ENCODE data around the gene GRIK2.
A peak's percentile ranks its signal among the peaks of the same experiment; 100 is the strongest.

GRIK2 gene

DNA sequence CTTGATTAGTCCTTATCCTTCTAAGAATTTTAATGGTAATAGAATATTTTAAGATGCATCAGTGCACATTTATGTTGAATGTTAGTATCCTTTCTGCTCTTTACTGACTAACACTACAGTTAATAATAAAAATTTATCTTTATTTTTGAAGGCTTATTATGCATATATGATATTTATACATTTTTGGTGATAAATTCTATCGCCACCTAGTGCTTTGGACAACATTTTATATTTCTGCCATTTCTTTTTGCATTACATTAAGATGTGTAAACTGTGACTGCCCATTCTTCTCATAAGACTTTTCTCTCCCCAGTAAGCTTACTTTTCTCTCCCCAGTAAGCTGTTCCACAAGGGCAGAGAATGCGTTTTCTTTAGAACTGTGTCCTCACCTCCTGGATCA, 252.3 kb downstream of the GRIK2 start:
- no peak for DNase-seq

DNA sequence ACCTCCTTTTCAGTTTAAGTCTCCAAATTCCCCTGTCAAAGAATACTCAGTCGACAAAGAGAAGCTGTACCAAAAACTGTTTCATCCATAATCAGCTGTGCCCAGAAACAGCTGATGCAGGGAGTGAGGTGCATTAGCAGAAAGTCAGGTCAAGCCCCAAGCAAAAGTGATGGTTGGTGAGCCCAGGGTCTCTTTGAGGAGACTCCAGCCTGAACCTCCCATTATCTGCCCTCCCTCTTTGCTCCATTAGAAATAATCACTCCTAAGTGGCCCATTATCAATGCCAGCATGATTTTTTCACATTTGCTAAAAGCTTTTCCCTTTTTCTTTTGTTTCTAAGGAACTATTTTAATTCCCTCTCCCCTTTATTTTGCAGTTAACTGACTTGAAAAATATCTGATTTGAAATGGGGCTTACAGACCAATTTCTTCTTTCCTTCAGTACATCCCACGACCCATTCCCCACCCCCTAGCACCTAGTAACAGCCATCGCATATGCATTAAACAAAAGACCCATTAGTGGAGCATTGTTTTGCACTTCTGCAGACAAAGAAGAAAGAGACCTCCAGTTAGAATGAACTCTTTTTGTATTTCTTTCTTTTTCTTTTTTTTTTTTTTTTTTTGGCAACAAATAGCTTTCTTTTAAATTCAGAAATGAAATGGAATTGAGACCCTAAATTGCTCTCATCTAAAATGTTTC, 257.0 kb downstream of the GRIK2 start:
- no peak for DNase-seq

DNA sequence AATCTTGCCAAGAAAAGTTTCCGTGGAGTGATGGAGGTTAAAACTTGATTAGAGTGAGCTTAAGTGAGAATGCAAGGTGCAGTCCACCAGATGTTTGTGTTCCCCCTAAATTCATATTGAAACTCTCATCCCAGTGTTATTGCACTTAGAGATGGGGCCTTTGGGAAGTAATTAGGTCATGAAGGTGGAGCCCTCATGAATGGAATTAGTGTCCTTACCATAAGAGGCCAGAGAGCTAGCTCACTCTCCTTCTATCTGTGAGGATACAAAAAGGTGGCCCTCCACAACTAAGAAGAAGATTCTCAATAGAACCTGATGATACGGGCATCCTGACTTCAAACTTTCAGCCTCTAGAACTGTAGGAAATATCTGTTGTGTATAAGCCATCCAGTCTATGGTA, 258.6 kb downstream of the GRIK2 start:
- DNase-seq: no peak

DNA sequence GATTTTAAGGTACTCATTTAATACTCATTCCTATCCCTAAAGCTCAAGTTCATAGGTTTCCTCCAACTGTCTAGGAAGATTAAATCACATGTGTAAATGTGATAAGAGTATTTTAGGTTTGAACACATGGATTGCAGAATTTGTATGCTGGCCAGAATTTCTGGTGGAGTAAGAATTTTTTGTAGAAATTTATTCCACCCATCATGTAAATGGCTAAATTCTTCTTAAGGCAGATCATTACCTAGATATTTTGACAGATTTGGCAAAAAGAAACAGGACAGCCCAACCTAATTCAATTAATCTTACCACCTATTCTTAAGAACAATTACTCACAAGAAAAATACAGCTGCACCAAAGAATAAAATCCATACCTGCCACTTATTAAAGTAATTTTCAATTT, 261.6 kb downstream of the GRIK2 start:
- DNase-seq: no peak

DNA sequence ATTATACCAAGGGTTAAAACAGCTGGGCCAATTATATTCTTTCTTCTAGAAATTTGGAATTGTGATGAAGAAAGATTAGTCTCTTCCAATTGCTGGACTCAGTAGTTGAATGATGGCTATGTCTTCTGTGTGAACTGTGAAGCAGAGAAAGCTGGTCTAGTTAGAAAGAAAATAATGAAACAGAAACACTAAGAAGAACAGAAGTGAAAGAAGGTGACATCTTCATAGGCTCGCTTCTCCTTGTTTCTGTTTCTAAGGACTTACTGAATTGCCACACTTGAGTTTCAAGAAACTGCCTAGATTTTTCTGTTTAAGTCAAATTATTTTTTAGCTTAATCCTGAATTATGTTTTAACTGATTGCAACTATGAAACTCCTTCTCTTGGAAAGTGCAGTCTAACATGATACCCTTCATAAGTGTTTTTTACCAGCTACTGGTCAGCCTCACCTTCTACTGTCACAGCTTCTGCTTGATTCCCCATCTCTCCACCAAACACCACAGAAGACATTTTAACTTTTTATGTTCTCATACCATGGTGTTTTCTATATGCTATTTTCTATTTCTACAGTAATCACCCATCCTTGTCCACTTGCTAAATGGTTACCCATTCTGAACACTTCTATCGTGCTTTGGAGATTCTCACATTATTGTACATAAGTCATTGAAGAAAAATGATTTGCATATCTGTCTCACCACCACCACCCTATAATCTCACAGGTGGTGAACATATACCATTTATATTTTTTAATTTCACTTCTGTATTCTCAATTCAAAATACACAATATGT, 268.8 kb downstream of the GRIK2 start:
- no peak for DNase-seq

DNA sequence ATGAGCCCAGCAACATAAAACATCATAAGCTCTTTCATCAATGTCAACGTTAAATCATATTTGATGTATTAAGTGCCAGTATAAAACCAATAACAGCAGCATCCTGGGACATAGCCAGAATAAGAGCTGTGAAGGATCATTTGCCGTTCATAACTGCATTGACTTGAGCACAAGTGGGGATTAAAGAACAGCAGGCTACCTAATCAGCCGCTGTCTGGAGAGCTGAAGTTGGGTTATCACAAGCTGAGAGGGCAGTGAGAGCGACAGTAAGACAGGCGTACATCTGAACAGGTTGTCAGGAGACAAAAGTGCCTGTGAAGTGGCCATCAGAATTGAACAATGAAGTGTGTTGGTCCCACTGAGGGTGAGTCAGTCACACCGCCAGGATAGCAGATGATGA, 269.6 kb downstream of the GRIK2 start:
- no peak for DNase-seq

DNA sequence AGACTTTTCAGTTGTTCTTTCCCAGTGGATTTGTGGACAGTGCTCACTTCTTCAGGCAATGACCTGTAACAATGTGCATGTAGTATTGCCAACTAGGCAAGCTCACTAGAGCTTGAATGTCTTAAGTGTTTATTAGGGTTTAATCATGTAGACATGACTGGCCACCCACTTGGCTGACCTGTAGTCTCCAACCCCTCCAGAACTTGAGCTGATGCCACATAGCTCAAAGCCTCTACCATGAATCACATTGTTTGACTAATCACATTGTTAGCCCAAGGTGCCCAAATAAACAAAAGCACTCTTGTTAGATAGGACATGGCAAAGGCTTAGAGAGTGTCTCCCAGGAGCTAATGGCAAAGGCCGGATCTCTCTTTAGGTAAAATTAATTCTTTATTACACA, 272.7 kb downstream of the GRIK2 start:
- peak; percentile 18 to 25 for DNase-seq

DNA sequence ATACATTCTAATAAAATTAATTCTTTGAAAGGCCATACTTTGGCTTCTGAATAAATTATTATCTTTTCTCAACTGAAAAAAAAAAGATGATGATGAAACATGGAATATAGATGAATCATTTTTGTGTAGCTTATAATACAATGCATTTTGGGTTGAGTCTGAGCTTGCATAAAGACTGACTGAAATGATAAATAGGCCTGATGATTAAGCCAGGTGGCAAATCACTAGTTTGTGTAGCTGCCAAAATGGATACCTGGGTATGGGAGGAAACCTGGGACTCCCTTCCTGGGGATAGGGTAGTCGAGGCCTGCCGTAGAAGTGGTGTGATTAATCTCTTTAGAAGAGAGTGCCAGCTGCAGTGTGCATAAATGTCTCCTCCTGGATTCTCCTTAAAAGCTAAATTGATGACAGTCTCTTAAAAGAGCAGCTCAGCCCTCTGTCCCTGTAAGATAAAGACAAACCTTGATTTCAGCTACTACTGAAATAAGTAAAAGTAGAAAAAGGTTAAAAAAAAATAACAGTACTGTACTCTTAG, 275.1 kb downstream of the GRIK2 start:
- no peak for DNase-seq

DNA sequence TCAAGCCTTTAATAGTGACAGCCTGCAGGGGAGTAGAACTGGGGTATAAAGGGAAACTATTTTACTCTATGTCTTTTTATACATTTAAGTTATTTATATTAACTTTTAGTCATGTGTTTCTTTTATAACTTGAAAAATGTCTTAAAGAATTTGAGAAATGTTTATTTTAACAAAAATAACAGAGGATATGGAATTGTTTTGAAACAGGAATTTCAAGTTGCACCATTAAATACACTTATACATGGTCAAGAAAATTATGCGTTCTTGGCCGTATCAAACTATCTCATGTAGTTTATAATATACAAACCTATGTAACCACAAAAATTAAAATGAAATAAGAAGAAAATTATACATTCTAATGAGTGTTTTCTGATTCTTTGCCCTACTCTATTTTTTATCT, 282.7 kb downstream of the GRIK2 start:
- no peak for DNase-seq

DNA sequence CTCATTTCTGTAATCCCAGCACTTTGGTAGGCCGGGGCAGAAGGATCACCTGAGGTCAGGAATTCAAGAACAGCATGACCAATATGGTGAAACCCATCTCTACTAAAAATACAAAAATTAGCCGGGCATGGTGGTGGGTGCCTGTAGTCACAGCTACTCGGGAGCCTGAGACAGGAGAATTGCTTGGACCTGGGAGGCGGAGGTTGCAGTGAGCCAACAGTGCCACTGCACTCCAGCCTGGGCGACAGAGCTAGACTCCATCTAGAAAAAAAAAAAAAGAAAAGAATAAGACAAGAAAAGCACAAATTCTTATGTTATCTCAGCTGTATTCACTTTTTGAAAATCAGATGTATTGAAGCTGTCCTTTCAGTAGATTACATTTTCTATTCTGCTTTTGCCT, 289.4 kb downstream of the GRIK2 start:
- no peak for DNase-seq

DNA sequence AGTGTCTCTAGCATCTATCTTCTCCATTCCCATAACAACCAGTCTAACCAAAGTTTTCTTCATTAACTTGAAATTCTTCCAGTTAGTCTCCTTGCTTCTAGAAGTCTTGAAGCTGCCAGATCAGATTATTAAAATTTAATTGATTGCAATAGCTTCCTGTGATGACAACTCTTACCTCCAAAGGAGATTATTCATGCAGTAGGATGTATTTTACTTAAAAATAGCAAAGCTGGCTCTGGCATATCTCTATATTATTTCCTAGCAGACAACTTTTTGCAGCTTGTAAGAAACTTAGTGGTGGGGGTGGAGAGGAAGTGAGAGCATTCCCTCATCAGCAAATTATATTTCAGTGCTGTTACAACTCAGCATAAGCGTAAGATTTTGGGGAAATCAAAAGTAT, 290.4 kb downstream of the GRIK2 start:
- no peak for DNase-seq

DNA sequence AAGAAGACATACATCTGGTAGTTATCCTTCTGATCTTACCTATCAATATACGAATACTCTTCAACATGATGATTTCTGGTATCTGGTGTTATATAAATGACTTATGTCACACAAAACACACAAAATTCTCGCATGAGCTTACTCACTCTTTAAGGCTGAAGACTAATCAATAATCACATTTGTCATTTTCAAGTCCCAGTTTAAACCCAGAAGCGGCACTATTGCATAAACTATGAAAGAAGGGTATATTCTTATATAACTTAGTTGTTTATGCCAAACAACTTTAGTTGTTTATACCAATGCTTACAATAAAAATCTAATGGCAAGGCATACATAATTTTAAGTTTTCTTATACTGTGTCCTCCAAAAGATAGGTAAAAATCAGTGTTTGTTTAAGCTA, 293.1 kb downstream of the GRIK2 start:
- DNase-seq: no peak

DNA sequence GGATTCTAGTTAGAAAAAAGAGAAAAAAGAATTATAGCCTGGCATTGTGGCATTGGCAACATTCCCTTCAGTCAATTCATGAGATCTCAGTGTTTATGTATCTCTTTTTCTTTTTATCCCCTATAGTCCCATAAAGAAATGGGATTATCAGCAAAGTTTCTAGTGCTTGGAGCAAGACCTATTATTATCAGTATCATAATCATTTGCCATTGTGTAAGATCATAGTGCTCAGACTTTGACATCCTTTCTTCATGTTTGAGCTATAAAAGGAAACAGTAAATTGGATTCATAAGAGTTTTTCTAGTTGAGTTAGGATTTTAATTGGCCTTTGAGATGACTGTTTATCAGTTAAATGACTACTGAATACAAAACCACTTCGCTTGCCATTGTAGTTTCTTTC, 295.6 kb downstream of the GRIK2 start:
- no peak for DNase-seq

DNA sequence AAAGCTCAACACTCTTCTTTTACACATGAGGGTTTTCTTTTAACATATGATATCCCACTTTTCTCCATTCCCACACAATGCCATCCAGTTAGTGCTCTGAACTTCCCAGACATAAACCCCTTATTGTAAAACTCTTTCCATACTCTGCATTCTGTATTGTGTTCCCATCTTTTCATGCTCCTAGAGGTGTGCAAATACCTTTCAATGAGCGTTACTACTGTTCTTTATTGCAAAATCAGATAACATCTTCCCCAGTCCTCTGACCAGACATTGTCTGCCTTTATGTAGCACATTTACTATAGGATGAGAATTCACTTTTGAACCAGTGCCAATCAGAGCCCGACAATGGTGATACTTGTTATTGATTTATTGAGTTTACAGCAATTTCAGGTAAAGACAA, 296.2 kb downstream of the GRIK2 start:
- DNase-seq: no peak

DNA sequence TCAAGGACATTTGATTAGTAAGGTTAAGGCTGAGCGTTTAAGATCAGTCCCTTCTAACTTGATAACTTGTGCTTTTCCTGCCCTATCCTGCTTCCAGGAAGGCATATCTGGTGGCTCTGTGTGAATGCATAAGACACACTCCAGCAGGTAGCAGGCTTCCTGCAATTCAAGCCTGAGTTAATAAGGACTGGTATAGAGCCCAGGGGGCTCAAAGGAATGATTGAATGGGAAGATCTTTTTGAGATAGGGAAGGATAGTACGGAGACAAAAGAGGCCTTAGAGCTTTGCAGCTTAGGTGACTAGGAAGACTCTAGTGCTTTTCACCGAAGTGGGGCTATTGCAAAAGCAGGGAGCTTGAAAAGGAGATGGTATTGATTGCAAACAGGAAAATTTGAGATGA, 307.1 kb downstream of the GRIK2 start:
- DNase-seq: no peak

DNA sequence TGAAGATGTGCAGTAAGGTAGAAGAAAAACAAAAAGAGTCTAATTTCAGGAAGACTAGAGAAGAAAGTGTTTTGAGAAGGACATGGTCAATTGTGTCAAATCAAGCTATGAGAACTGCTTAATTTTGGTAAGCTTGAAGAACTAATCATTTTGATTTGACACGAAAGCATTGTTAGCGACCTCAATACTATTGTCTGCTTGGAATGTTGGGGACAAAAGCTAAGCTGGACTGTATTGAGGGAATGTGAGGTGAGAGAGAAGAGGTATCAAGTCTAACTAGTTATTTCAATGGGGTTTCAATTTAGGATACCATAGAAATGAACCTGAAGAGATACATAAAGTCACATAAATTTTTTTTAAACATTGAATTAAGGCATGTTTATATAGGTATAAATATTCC, 309.8 kb downstream of the GRIK2 start:
- no peak for DNase-seq

DNA sequence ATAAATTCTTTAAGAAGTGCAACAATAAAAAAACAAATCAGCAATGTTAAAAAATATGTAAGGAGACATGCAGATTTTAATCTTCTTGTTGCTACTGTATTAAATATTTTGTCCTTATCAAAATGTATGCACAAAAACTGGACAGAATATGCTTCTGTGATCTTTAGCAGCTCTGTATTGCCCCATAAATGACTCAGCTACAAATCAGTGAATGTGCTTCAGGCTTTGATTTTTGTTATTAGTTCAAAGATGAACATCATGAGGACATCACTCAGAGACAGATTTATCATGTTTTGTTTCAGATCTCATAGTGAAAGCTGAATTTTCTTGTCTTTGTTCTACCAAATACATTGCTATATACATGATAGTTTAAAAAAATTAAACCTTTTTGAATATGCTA, 312.4 kb downstream of the GRIK2 start:
- no peak for DNase-seq

DNA sequence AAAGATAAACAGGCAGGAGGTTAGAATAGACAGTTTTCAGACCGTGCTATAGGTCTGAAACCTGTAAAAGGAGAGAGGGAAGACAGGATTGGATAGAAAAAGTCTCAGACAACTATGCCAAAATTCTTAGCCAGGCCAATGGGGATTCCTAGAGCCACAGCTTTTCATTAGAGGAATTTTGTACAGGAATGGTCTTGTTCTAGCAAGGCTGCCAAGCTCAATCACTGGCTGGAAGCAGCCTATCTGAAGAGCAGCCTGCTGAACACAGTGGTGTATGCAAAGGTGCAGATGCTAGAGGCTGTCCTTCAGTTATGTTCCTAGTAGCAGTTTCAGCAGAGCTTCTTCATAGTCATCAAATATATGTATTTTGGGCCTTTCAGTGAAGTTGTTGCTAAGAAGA, 313.1 kb downstream of the GRIK2 start:
- peak in 1 of 2 experiments; percentile 14 for DNase-seq

DNA sequence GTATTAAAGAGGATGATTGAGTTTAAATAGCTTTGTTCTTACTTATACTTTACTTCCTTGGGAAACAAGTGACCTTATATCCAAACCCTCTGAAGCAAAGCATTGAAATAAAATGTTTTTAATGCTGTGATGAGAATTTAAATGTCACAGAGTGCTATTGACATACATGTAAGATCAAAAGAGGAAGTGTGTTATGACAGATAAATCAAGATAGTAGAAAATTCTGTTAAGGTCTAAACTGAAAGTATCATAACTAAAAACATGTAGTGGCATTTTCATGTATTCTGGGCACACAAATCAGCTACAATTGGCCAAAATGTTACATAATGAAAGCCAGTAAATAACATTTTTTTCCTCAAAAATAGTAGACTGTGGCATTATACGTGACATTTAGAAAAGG, 318.0 kb downstream of the GRIK2 start:
- DNase-seq: no peak

DNA sequence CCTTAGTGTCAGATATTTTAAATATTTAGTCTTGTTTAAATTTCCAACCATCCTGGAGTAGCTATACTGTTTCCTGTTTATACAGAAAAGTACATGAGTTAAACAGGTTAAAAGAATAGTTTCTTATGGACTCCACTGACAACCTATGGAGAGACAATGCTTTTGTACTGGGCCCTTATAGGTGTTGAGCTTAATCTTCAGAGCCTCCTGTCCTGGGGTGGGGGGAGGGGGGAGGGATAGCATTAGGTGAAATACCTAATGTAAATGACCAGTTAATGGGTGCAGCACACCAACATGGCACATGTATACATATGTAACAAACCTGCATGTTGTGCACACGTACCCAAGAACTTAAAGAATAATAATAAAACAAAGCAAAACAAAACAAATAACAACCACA, 322.9 kb downstream of the GRIK2 start:
- DNase-seq: no peak

DNA sequence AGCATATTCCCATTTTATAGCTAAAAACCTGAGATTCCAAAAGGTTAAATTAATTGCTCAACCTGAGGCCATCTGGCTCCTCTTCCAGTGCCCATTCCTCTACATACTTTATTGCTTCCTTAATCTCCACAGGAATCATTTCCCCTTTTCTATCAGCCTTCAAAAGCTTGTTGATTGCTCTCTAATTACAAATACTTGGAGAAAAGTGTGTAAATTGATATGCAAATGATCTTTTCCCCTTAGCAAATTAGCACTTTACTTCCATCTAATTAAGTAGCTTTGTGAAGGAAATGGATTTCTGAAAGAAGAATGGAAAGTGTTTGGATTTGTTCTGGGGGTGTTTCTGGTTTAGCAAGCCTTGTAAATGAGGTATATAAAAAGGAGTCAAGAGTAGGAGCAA, 323.3 kb downstream of the GRIK2 start:
- DNase-seq: no peak

DNA sequence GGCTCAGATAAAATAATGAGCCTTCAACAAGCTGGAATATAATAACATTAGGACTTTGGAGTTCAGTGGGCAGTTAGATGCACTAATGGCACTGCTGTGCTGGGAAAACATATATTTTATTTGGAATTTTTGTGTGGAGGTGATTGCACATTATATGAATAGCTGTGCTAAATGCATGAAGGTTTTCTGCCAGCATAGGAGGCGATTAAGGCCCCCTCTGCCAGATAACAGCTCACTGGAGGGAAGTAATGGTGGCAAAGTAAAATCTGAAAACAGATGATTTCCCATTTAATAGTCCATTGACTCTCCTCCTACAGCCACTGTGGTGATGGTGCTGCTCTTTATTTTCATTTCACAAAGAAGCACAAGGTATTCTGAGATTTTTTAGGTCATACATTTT, 326.0 kb downstream of the GRIK2 start:
- DNase-seq: no peak

DNA sequence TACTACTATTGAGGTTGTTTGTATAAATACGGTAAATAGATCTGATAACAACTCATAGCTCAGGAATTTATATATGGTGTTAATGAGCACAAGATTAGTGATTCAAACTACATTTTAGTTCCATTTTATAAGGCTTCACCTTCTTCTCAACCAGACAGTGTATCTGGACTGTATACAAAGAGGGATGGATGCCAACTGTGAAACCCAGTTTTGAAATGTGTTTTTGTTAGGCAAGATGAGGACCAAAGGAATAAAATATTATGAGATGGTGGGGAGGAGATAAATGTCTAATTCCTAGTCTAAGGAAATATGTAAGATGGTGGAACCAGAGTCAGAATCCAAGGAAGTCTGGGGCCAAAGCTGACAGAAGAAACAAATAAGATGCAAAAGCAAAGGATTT, 329.0 kb downstream of the GRIK2 start:
- no peak for DNase-seq

DNA sequence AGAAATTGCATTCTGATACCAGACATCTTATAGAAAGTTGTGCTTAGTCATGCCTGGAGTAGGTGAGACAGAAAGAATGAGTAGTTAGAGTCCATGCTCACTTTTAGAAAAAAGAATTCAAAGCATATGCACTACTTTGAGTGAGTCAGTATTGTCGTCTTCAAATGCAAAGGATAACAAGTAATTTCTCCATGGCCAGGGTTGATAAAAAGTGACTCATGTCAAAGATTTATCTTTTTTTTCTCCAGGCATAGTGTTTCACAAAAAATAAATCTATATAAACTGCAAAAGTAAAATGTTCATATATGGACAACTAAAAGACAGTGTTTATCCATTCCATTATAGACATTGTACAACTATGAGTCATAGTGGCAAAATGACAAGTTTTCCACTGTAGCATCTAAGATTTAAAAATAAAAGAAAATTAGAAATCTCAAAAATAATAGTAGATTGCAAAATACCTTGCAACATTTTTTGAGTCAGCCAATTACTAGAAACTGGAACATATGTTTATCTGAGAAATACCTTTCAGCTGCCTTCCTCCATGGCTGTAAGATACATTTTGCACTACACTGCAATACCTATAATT, 329.6 kb downstream of the GRIK2 start:
- no peak for DNase-seq
